Stimulated activated CD4-positive, alpha-beta T cell treated with anti-CD3 and anti-CD28 coated beads, Interleukin-2, amount 100 ng/mL, for 48 hours (primary cell): ENCODE data around the gene SELENOP.
"Not testable (repeated sequence)": the region's sequence is repeated elsewhere in the genome, so short reads cannot be mapped to it uniquely, and the experiment has no call there.

ENCODE experiments used
- DNase-seq, 2 donors: peaks; one replicate each; pipeline ENCODE4 v3.0.0-alpha.2; 2020

Gene SELENOP

GRCh38 chr5:42811591-42812446 lies at the start of gene SELENOP:
Gene SELENOP, minus strand, starts transcription at chr5:42811892. Its CDS starts 3,539 bp downstream, at chr5:42808353.
- DNase-seq = no peak

- no peak for DNase-seq
These were observed 47.0 kb upstream of the SELENOP start for GRCh38 chr5:42858687-42859086.

GRCh38 chr5:42858031-42858643 lies 46.4 kb upstream of the SELENOP start:
- no peak for DNase-seq

- DNase-seq = no peak
These were observed 44.1 kb upstream of the SELENOP start for GRCh38 chr5:42855811-42856210.

GRCh38 chr5:42855386-42855785 lies 43.7 kb upstream of the SELENOP start:
- no peak for DNase-seq

GRCh38 chr5:42854795-42855194 lies 43.1 kb upstream of the SELENOP start:
- no peak for DNase-seq

- no peak for DNase-seq
These were observed 41.1 kb upstream of the SELENOP start for GRCh38 chr5:42852826-42853225.

- no peak for DNase-seq
These were observed 39.8 kb upstream of the SELENOP start for GRCh38 chr5:42851481-42851880.

- no peak for DNase-seq
These were observed 36.9 kb upstream of the SELENOP start for GRCh38 chr5:42848545-42848944.

GRCh38 chr5:42844408-42844807 lies 32.7 kb upstream of the SELENOP start:
- DNase-seq = not testable (repeated sequence)

GRCh38 chr5:42843675-42844292 lies 32.1 kb upstream of the SELENOP start:
- DNase-seq = no peak

- no peak for DNase-seq
These were observed 31.4 kb upstream of the SELENOP start for GRCh38 chr5:42842921-42843641.

GRCh38 chr5:42840842-42841567 lies 29.3 kb upstream of the SELENOP start:
- no peak for DNase-seq

GRCh38 chr5:42840269-42840668 lies 28.6 kb upstream of the SELENOP start:
- DNase-seq = no peak

- no peak for DNase-seq
These were observed 27.5 kb upstream of the SELENOP start for GRCh38 chr5:42839196-42839595.

- no peak for DNase-seq
These were observed 25.9 kb upstream of the SELENOP start for GRCh38 chr5:42837601-42838000.

GRCh38 chr5:42836070-42836769 lies 24.5 kb upstream of the SELENOP start:
- no peak for DNase-seq

GRCh38 chr5:42832060-42832459 lies 20.4 kb upstream of the SELENOP start:
- no peak for DNase-seq

- DNase-seq = no peak
These were observed 19.2 kb upstream of the SELENOP start for GRCh38 chr5:42830924-42831323.

GRCh38 chr5:42828671-42829070 lies 17.0 kb upstream of the SELENOP start:
- no peak for DNase-seq

GRCh38 chr5:42826757-42827515 lies 15.2 kb upstream of the SELENOP start:
- DNase-seq = no peak
